Measurements from ENCODE around the gene CHI3L1.

CHI3L1 gene

DNA sequence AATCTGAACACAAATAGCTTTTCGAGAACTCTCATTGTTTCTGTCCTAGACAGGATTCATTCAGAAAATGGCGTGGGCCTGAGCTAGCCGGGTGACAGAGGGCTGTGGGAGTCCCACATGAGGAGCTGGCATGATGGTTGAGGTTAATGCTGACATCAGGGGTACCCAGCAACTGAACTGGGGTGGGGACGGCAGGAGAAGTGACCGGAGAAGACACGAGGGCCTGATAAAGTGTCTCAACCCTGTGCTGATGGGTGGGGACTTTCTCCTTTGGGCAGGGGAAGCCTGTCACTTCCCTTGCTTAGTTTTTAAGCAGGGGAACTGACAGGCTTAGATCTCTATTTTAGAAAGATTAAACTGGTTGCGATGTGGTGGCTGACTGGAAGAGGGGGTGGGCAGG is 28.4 kb upstream of the CHI3L1 start:
- no peaks in the 10 kb centered on the region; the same call in 1 of the 2 replicates for H3K4me1 ChIP-seq (ENCODE audit: insufficient read depth, low read length)
- no peak overlapping the region for H3K9ac ChIP-seq (ENCODE audit: low read depth, low read length)
- H3K9me3 ChIP-seq (ENCODE audit: control insufficient read depth, insufficient read depth, low read length): no peaks in the 10 kb centered on the region
- H3K36me3 ChIP-seq (ENCODE audit: insufficient read depth, low read length): no peaks in the 10 kb centered on the region

DNA sequence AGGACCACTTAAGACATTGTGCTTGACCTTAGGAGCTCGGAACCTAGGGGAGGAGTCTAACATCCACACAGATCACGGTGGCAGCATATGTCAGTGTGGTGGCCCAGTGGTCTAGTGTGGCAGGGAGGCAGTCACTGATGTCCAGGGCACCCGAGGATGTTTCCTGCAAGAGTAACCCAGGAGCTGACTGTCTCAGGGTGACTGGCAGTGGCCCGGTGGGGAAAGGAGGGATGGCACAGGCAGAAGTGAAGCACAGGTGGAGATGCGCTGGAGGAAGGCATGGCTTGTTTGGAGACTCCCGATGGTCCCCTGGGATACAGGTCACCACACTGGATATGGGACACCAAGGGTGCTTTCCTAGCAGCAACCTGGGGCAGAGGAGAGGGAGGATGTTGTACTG is 26.6 kb upstream of the CHI3L1 start:
- H3K4me1 ChIP-seq (ENCODE audit: insufficient read depth, low read length): no peaks in the 10 kb centered on the region; the same call in 1 of the 2 replicates

DNA sequence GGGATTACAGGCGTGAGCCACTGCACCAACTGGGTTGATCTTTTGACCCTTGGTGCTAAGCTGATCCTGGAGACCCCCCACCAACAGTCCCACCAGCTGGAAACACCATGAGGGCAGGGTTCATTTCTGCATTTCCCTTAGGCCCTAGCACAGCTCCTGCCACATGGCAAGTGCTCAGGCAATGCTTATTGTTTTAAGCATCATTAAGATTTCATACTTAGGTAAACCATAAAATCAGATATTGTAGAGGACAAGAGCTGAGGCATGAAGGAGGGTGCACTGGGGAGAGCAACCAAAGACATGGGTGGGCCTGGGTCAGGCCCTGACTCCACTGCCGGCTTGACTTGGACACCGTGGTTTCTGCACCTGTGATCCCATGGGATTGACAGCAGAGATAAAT is 25.3 kb upstream of the CHI3L1 start:
- H3K4me1 ChIP-seq (ENCODE audit: insufficient read depth, low read length): no peaks in the 10 kb centered on the region; the same call in 1 of the 2 replicates
- H3K9ac ChIP-seq (ENCODE audit: low read depth, low read length): no peak overlapping the region
- H3K9me3 ChIP-seq (ENCODE audit: control insufficient read depth, insufficient read depth, low read length): no peaks in the 10 kb centered on the region
- no peaks in the 10 kb centered on the region for H3K36me3 ChIP-seq (ENCODE audit: insufficient read depth, low read length)

More for the DNA sequence above, 26.6 kb upstream of the CHI3L1 start:
- no peaks in the 10 kb centered on the region for H3K36me3 ChIP-seq (ENCODE audit: insufficient read depth, low read length)
- H3K9me3 ChIP-seq (ENCODE audit: control insufficient read depth, insufficient read depth, low read length): no peaks in the 10 kb centered on the region
- no peak overlapping the region for H3K9ac ChIP-seq (ENCODE audit: low read depth, low read length)

DNA sequence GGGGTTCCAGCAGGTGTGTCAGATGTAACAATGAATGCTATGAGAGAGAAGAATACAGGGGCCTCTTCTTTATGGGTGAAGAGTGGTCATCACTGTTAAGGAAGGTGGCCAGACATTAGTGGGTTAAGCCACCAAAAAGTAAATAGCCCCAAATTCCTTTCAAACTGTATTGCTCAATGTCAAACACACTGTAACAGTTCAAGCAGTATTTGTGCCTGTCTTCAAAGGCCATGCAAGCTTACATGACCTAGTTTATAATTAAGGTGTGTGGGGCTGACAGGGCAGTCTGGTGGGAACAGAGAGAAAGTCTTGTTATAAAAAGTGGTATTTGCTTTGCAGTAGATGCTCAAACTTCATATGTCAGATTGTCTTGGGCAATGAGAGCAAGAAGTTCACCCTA is 24.5 kb upstream of the CHI3L1 start:
- Histone ChIP-seq H3K9me3 (ENCODE audit: control insufficient read depth, insufficient read depth, low read length) (no peaks in the 10 kb centered on the region), H3K4me1 (ENCODE audit: insufficient read depth, low read length) (peaks cover 7% of the 10 kb centered on the region; the same call in 1 of the 2 replicates)

DNA sequence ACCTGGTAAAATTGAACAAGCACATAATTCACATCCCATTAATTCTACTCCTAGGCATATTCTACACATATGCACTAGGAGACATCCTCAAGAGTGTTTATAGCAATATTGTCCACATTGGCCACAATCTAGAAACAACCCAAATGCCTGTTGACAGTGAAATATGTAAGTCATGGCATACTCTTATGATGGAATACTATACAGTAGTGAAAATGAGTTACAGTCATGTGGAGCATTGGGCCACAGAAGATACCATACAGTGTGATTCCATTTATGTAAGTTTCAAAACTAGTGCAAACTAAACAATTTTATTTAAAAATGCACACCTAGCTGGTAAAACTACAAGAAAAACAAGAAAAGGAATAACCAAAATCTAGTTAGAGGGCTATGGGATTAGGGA is 23.8 kb upstream of the CHI3L1 start:
- Histone ChIP-seq H3K4me1 (ENCODE audit: insufficient read depth, low read length) (peaks cover 9% of the 10 kb centered on the region; the same call in 1 of the 2 replicates), H3K9ac (ENCODE audit: low read depth, low read length) (no peak overlapping the region), H3K9me3 (ENCODE audit: control insufficient read depth, insufficient read depth, low read length) (no peaks in the 10 kb centered on the region), H3K36me3 (ENCODE audit: insufficient read depth, low read length) (no peaks in the 10 kb centered on the region)

More for the DNA sequence above, 24.5 kb upstream of the CHI3L1 start:
- Histone ChIP-seq H3K36me3 (ENCODE audit: insufficient read depth, low read length) (no peaks in the 10 kb centered on the region), H3K9ac (ENCODE audit: low read depth, low read length) (no peak overlapping the region)

DNA sequence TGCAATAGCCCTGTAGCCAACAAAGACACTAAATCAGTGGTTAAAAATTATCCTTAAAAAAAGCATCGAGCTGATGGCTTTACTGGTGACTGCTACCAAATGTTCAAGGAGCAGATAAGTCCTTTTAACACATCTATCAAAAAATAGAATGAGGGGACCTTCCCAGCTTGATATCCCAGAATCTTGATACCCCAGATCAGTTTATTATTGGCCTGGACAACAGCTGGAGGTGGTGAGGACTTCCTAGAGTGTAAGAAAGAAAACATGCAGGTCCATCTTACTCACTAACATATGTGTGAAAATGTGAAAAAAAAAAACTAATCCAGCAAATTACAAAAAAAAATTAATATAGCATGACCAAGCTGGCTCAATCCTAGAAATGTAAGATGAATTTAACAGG is 21.7 kb upstream of the CHI3L1 start:
- H3K36me3 ChIP-seq (ENCODE audit: insufficient read depth, low read length): no peaks in the 10 kb centered on the region
- no peaks in the 10 kb centered on the region for H3K9me3 ChIP-seq (ENCODE audit: control insufficient read depth, insufficient read depth, low read length)
- peaks cover 9% of the 10 kb centered on the region; the same call in 1 of the 2 replicates for H3K4me1 ChIP-seq (ENCODE audit: insufficient read depth, low read length)
- no peak overlapping the region for H3K9ac ChIP-seq (ENCODE audit: low read depth, low read length)

DNA sequence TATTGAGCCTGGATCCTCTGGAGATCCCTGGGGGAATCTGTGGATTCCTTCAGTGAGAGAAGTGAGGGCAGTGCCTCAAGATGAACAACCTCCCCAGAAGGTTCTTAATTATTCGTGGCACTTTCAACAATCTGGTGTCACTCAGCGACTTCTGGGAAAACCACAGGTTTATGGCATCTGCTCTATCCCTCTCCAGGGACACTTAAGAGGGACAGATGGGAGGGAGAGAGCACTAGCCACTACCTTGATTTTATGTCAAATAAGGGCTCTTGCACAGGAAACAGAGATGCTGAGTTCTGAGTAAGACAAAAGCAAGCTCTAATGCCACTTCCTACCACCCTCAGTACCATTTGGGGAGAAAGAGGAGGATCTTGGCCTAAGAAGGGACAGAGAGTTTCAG is 21.2 kb upstream of the CHI3L1 start:
- H3K36me3 ChIP-seq (ENCODE audit: insufficient read depth, low read length): no peaks in the 10 kb centered on the region
- H3K9ac ChIP-seq (ENCODE audit: low read depth, low read length): no peak overlapping the region
- peaks cover 9% of the 10 kb centered on the region; the same call in 1 of the 2 replicates for H3K4me1 ChIP-seq (ENCODE audit: insufficient read depth, low read length)
- no peaks in the 10 kb centered on the region for H3K9me3 ChIP-seq (ENCODE audit: control insufficient read depth, insufficient read depth, low read length)

DNA sequence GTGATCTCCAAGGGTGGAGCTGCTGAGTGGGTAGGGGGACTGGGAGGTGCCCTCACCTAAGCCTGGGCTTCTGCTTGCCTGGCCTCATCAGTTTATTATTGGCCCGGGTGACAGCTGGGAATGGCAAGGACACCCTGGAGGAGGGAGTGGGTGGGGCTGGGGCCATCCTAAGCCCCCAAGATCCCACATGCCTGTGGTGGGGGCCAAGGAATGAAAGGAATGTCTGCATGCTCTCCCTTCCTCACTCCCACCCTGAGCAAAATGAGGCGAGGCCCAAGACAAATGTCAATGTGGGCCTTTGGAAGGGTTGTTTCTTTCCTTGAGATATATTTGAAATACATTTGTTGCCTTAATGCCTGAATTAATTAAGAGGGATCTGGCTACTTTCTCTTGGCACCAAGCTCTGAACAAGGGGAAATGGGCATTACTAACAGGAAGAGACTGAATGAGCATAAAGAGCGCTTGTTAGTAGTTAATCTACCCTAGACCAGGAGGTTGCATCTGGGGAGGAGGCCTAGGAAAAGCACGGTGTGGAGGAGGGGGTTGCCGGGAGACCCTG is 19.7 kb upstream of the CHI3L1 start:
- Histone ChIP-seq H3K9ac (ENCODE audit: low read depth, low read length) (no peak overlapping the region), H3K9me3 (ENCODE audit: control insufficient read depth, insufficient read depth, low read length) (no peaks in the 10 kb centered on the region), H3K36me3 (ENCODE audit: insufficient read depth, low read length) (no peaks in the 10 kb centered on the region), H3K4me1 (ENCODE audit: insufficient read depth, low read length) (peaks cover 9% of the 10 kb centered on the region; the same call in 1 of the 2 replicates)

DNA sequence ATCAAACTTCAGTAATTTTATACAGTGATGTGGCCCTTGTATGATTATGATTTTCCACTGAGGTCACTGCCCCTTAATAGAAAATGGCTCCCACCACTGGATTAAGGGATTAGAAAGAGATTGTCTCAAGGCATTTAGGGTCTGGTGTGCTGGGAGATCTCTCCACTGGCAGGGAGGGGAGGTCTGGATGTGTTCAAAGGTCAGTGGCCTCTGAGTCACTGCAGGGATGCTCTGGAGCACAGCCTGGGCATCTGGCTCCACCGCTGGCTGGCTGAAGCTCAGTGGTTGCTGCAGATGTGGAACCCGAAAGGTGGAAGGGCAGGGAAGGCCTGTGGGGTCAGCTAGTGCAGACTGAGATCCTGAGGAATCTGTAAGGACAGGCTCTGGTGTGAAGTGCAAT is 18.3 kb upstream of the CHI3L1 start:
- H3K9me3 ChIP-seq (ENCODE audit: control insufficient read depth, insufficient read depth, low read length): no peaks in the 10 kb centered on the region
- no peak overlapping the region for H3K9ac ChIP-seq (ENCODE audit: low read depth, low read length)
- H3K36me3 ChIP-seq (ENCODE audit: insufficient read depth, low read length): no peaks in the 10 kb centered on the region
- peaks cover 9% of the 10 kb centered on the region; the same call in 1 of the 2 replicates for H3K4me1 ChIP-seq (ENCODE audit: insufficient read depth, low read length)

DNA sequence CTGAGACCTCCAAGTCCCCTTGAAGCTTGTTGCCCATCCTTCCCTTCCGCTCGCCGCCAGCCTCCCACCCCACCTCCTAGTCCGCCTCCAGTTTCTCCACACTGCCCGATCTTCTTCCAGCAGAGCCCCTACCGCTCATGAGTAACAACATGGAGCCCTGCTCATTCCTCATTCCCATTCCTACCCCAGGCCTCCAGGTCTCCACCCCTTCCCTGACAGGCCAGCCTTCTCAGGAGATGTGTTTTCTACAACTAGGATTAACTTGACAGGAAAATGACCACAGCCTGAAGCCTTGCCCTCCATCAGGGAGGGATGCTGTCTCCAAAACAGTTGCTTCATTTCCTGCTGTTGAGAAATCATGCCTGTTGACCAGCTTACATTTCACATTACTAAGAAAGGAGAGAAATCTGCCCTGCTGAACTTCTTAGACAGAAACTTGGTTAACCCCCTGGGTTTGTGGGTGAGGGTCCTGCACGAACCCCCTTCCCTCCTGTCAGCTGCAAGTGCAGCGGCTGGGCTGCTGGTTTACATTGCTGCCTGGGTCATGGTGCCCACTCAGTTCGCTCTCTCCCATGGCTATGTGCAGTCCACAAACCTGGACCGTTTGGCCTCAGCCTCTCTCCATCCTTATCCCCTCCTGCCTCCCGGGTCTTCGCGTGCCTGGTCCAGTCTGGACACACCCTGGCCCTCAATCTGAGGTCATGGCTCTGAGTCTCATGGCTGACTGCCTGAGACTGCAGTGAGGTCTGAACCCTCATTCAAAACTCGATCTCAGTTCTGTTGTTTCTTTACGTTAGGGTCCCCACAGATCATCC is 16.1 kb upstream of the CHI3L1 start:
- no peaks in the 10 kb centered on the region for H3K9me3 ChIP-seq (ENCODE audit: control insufficient read depth, insufficient read depth, low read length)
- H3K36me3 ChIP-seq (ENCODE audit: insufficient read depth, low read length): no peaks in the 10 kb centered on the region
- no peak overlapping the region for H3K9ac ChIP-seq (ENCODE audit: low read depth, low read length)
- peaks cover 13% of the 10 kb centered on the region; the same call in 1 of the 2 replicates for H3K4me1 ChIP-seq (ENCODE audit: insufficient read depth, low read length)

DNA sequence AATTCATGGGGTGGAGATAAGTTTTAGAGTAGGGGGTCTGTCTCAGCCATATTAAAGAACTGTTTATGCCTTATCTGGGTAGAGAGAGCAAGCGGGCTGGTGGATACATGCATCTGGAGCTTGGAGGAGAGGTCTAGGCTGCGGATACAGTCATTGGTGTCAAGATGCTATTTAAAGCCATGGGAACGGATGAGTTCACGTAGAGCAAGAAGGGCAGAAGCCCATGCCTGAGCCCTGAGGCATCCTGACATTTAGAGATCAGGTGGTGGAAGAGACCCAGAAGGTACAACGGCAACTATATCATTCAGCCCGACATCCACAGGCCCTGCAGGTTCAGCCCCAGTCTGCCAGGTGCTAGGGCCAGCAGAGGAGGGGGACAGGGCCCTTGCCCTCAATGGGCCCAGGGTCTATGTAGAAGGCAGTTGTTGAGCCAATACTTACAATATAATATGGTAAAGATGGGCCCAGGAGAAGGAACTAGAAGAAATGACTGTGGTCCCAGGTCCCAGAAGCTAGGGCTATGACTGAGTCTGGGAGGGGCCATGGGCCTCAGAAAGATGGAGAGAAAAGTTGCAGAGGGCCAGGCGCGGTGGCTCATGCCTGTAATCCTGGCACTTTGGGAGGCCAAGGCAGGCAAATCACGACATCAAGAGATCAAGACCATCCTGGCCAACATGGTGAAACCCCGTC is 15.2 kb upstream of the CHI3L1 start:
- no peak overlapping the region for H3K9ac ChIP-seq (ENCODE audit: low read depth, low read length)

DNA sequence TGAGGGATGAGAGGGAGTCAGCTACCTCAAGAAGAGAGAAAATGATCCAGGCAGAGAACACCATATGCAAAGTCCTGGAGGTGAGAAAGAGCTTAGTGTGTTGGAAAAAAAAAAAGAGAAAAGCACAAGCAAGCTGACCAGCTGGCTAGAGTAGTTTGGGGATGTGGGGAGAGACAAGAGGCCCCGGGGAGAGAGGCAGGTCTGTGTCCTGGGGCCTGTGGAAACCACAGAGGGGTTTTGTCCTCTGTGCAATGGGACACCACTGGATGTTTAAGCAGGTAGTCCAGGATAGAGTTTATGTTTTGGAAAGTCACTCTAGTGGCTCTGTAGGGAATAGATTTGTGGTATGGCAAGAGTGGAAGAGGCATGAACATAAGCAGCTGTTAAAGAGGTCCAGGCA is 14.4 kb upstream of the CHI3L1 start:
- H3K9ac ChIP-seq (ENCODE audit: low read depth, low read length): no peak overlapping the region
- H3K36me3 ChIP-seq (ENCODE audit: insufficient read depth, low read length): no peaks in the 10 kb centered on the region
- no peaks in the 10 kb centered on the region for H3K9me3 ChIP-seq (ENCODE audit: control insufficient read depth, insufficient read depth, low read length)
- peaks cover 10% of the 10 kb centered on the region; the same call in 1 of the 2 replicates for H3K4me1 ChIP-seq (ENCODE audit: insufficient read depth, low read length)

More for the DNA sequence above, 15.2 kb upstream of the CHI3L1 start:
- Histone ChIP-seq H3K4me1 (ENCODE audit: insufficient read depth, low read length) (peaks cover 17% of the 10 kb centered on the region; the same call in 1 of the 2 replicates), H3K36me3 (ENCODE audit: insufficient read depth, low read length) (no peaks in the 10 kb centered on the region), H3K9me3 (ENCODE audit: control insufficient read depth, insufficient read depth, low read length) (no peaks in the 10 kb centered on the region)

DNA sequence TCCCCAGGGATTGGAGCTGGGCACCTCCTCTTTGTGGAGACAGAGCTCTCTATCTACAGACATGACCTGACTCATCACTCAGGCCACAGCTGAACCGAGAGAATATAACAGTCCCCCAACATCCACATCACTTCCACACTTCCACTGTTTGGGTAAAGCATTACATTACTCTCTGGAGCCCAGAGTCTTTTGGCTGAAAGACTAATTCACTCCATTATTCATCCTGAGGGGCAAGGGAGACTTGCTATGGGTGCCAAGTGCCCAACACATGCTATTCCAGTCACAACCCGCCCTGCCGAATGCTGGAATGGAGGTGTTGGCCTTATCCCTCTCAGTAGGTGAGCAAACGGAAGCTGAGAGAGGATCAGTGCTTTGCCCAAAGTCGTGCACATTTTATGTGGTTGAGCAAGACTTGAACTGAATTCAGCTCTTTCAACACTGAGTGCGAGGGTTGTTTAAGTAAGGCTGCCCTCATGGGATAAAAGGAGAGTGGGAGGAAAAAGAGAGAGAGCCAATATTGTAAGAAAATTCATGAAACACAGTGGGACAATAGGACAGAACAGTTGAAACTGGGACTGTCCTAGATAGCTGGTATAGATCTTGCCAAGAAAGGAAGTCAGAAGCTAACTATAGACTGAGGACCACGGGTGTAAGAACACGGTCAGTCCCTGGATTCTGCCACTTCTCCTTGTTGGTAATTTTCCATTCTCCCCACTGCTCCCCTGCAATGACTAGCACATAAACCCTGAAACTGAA is 13.5 kb upstream of the CHI3L1 start:
- H3K9me3 ChIP-seq (ENCODE audit: control insufficient read depth, insufficient read depth, low read length): no peaks in the 10 kb centered on the region
- no peak overlapping the region for H3K9ac ChIP-seq (ENCODE audit: low read depth, low read length)
- no peaks in the 10 kb centered on the region for H3K36me3 ChIP-seq (ENCODE audit: insufficient read depth, low read length)
- H3K4me1 ChIP-seq (ENCODE audit: insufficient read depth, low read length): peaks cover 9% of the 10 kb centered on the region; the same call in 1 of the 2 replicates

DNA sequence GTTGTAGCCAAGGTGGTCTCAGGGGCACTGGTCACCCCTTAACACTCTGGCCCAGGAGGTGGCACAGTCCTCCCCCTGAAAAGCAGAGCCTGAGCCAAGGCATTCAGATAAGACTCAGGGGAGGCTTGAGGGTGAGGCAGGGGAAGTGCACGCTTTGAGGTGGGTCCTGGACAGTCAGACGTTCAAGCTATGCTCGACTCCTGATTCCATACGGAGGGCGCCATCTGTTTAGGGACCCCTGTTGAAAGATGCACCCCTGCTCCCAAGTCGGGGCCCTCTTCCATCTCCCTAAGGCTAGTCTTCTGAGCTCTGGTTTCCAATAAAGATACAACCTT is 12.9 kb upstream of the CHI3L1 start:
- Histone ChIP-seq H3K9me3 (ENCODE audit: control insufficient read depth, insufficient read depth, low read length) (no peaks in the 10 kb centered on the region), H3K36me3 (ENCODE audit: insufficient read depth, low read length) (no peaks in the 10 kb centered on the region), H3K4me1 (ENCODE audit: insufficient read depth, low read length) (peaks cover 9% of the 10 kb centered on the region; the same call in 1 of the 2 replicates), H3K9ac (ENCODE audit: low read depth, low read length) (no peak overlapping the region)

Measured in ES-I3 (cell line).